Stimulated activated CD4-positive, alpha-beta T cell treated with anti-CD3 and anti-CD28 coated beads, Interleukin-4, amount 100 ng/mL, for 4 hours (primary cell): ENCODE data around the gene HOXC5.
"Not testable (repeated sequence)": the region's sequence is repeated elsewhere in the genome, so short reads cannot be mapped to it uniquely, and the experiment has no call there.

Experiments used
- DNase-seq, 2 experiments: peaks; one replicate each; pipeline ENCODE4 v3.0.0-alpha.2; 2020

Gene HOXC5

DNA sequence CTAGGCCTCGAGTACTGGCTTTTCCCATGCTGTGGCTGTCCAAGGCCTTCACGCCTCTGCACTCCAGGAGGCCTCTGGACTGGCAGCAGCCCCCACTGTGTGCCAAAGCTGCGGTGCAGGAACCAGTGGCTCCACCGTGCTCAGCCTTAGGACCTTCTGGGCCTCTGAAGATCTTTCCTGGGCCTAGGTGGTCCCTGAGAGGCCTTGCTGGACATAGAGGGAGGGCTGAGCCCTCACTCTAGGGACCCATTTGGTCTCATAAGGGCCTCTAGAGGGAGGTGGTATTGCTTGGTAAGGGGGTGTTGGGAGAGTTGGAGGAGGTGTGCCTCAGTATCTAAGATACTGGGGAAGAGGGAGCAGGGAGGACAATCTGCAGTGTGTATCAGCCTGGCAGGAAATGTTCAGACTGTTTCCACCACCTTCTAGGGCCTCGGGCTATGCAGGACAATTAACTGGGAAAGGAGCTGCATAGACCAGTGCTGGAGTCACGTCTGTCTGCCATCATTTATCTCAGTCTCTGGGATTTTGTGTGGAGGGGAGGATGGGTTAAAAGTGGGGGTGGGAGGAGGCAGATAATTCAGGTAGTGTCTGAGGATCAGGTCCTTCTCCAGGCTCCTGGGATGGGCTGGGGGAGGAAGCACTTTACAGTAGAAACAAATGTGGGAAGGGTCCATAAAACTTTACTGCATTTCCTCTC lies 2.9 kb downstream of the HOXC5 start:
- no peak for DNase-seq

DNA sequence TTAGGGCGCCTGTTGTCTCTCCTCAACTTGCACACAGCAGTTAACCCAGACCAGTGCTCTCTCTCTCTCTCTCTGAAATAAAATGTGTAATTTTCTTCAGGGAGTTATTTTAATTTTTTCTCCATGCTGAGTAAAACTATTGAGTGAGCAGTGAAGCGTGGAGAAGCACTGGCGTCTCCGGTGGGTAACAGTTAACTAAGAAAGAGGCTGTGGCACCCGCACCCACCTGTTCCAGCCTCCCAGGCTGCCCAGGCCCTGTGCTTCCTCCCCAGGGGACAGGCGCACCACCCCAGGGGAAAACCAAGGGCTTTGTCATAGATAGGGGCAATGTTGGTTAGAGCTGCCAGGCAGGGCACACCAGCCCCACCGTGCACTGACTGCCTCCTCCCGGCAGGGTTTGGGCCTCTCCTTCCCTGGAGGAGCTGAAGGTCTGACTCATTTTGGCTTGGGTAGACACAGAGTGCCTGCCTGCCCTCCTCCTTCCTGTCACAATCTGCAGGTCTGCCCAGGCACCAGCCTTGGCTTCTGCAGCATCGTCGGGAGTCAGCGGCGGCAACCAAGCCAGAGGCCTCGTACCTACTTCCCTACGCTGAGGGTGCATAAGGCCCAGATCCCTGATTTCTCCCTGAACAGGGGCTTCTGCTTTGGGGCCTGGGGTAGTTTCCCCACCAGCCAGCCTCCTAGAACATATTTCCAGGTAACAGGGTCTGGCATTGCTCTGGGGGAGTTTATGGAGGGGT lies 3.9 kb downstream of the HOXC5 start:
- DNase-seq: no peak

DNA sequence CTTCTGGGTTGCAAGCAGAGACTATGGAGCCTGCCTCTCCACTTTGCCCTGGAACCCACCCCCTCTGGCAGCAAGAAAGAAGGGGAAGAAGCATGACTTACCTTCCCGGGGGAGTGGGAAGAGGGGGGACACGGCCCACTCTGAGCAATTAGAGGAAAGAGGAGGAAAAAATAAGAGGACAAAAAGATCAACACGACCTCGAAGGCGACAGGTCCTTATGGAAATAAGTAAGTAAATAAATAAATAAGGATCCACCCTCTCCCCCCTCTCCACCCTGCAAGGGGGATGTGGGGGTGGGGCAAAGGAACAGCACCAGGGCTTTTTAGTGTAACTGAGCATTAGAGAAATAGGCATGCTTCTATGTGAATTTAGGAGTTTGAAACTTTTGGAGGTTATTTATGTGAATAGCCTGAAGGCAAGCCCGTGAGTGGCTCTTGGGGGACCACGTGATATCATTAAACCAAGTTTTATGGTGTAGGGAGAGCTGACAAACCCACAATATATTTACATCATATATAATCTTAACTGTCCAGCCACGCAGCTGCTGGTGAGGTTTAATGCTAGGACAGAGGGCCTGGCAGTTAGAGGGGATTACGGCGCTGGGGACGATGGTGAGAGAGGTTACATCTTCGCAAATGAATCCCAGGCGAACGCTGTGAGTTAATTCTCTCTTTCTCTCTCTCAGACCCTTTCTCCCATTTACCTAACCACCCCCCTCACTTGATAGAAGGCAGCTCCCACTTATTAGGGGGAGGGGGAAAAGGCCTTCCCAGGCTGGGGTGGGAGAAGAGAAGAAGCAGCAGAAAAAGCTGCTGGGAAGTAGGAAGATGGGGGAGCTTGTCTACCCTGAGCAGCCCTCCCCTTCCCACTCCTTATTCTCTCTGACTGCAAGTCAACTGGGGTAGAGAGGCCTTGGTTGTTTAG lies 4.8 kb downstream of the HOXC5 start:
- no peak for DNase-seq

DNA sequence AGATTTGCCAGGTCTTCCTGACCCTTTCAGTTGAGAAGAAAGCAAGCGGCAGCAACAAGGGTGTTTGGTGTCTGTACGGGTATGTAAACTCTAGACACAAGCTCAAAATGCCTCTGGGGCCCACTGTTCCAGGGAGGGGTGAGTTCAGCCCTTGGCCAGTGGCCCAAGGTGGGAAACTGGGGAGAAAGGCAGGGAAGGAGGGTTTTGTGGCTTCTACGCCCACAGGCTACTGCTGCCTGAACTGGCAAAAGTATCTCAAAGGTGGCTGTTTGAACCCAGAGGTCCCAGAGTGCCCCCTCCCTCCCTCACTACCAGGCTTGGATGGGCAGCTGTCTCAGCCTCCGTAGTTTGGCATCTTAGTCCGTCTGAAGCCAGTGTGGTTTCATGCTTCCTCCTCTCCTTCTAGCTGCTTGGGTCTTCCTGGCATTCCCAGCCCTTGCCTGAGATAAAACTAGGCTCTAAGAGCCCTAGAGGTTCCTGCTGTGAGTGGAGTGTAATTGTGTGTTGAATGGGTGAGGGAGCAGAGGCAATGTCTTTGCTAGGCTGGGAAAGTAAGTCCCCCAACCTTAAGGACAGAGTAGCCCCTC lies 5.5 kb downstream of the HOXC5 start:
- no peak for DNase-seq

DNA sequence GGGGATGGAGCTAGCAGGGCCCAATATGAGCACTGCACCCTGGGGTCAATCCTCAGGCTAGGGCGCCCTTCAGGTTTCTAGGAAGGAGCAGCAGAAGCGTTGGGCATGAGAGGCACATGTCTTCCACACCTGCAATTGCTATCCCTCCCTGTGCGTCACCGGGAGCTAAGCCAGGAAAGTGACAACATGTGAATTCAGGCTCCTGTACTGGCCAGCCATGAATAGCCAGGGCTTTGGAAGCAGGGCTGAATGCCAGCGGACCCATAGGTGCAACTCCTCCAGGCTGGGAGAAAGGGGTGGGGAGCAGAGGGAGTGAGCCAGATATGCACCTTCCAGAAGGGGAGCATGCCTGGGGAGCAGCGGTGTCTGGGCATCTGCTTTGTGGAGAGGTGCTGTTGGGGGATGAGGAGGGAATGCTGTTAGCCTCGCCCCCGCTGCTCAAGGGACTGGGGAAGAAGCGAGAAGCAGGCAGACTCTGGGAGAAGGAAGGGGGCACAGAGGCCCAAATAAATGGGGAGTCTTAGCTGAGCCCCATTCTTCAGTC lies 6.1 kb downstream of the HOXC5 start:
- no peak for DNase-seq

DNA sequence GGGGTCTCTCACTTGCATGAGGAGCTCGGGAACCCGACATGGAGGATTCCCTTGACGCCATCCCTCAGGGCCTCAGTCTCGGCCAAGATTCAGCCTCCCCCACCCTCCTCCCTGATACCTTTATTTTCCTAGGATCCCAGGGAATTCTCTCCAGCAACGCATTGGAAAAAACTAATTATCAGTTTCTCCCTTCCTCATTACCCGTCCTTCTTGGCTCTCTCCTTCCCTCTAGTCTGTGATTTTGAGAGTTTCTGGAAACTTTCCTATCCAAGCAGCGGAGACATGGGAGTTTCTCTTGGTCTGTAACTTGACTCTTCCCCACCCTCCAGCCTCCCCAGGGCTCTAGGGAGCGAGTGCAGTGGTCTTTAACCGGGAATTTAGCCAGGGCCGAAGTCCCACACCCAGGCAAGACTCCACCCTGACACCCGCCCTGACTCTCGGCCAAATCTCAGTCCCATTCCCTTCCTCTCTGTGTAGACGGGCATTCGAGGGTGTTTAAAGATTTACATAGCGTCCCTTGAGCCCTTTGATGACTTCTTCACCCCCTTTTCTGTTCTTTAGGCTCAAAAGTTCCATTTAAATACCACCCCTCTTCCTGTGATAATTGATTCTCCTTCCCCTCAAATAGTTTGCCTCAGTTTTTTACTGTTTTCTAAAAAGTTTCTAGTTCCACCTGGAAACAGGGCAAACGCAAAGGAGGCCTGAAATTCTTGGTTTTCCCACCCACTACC lies 6.7 kb downstream of the HOXC5 start:
- DNase-seq: no peak

DNA sequence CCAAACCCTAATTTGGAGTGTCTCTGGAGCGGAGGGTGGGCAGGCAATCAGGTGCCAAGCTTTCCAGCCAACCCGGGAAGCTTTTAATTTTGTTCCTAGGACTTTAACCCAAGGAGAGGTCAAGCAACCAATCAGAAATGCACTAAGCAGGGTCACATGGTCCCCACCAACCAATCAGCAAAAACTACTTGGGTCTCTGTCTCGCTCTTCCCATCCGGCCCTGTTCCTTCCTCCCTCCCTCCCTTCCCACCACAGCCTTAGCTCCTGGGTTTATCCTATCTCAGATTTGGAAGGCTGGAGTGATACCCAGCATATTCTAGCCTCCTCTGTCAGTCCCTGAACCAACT lies 7.3 kb downstream of the HOXC5 start:
- DNase-seq: no peak

DNA sequence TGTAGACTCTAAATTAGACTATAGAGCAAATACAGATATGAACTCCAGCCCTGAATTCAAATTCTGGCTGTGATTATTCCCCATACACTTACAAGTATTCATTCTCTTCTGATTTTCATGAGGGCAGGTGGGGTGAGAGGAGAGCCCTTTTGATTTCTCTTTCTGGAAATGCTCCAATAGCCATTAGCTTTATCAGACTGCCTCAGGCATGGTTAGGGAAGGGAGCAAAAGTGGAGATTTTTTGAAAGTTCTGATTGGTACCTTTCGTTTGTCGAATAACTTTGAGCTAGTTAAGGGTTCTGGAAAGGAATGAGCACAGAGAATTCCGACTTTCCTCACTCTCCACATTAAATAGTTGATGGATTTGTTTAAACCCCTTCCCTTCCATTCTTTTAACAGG lies 7.8 kb downstream of the HOXC5 start:
- DNase-seq: no peak

DNA sequence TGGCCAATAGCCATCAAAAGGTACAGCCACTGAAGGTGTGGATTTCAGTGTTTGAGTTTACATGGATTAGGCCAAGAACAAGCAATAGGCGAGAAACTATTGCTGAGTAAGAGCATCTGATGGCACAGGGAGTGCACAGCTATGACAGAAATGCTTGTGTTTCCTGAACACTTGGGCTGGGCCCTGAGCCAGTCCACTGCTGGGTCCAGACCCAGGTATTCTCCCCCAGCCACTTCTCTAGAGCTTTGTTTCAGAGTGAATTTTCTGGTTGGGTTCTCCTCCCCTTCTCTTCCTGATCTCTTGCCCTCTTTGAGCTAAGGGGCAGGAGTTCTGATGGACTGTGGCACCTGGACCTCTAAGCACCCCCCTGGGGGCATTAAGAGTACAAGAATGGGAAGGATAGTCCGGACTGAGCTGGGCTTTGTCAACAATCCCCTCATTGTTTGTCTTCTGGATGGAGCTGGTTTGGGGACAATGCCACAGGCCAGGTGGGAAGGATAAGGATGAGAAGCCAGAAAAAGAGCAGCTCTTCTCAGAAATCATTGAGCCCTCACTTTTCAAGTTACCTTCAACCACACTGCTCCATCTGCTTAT lies 8.3 kb downstream of the HOXC5 start:
- DNase-seq: no peak

DNA sequence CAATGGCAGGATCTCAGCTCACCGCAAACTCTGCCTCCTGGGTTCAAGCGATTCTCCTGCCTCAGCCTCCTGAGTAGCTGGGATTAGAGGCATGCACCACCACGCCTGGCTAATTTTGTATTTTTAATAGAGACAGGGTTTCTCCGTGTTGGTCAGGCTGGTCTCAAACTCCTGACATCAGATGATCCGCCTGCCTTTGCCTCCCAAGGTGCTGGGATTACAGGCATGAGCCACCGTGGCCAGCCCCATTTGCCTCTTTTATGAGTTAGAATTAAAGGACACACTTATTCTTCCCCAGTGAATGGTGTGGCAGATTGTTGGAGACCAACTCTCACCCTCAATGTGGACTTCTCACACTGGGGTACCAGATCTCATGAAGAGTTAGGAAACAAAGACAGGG lies 9.2 kb downstream of the HOXC5 start:
- not testable (repeated sequence) for DNase-seq

DNA sequence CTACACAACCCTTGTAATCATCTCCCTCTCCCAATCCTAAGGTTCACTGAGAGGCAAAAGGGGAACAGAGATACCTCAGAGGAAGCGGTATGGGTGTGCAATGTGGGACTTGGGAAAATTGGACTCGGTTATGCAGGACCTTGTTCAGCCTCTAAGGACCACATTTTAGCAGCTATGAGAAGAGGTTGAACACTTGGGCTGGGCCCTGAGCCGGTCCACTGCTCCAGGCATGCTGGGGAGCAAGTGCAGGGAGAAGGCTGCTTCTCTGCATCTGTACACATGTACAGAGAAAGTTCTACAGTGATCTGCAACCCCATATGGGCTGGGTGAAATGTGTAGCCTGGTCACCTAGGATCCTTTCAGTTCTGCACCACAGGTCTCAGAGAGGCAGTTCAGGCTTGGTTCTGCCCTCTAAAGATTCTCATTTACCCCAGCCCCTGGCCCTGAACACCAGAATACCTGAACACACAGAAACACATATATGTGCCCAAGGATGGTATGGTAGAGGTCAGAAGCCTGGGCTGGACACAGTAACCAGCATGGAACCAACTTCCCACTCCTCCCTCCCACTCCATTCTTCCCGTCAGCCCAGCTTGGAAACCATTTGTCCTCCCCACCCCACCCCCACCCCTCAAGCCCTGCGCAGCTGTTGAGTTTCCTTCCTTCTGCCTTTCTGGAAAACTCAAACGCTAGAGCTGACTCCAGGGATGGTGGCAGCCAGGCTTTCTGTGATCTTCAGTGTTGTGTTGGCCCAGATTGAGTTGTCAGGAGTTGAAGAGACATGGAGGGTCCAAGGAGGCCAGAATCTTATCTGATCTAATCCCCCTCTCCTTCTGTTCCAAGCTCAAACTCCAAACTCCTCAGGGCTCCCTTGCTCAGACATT lies 10.4 kb downstream of the HOXC5 start:
- DNase-seq: no peak

DNA sequence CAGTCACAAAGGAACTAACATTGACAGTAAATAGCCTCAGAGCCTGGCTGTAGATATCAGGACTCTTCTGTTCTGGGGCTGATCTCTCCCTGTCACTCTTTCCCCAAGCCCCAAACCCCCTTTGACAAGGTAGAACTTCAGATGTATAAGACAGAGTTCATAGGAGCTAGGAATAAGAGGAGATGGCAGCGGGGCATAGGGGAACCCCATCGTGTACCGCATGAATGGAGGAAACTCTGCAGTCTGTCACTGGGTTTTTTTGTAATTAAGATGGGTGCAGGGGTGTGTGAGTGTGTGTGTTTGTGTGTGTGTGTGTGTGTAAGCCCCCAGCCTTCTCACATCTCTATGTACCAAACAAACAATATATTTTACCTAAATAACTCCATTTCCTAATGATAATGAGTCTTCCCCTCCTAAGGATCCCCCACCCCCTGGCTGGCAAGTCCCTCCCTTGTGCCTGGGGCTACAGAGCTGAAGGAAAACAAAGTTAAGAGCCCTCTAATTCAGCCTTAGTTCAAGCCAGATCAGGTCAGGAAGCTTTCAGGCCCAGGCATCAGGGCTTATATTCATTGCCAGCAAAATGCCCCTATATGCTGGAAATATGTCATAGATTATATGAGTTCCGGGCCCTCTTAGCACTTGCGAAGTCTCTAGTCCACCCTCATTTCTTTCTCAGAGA lies 11.7 kb downstream of the HOXC5 start:
- DNase-seq: no peak

DNA sequence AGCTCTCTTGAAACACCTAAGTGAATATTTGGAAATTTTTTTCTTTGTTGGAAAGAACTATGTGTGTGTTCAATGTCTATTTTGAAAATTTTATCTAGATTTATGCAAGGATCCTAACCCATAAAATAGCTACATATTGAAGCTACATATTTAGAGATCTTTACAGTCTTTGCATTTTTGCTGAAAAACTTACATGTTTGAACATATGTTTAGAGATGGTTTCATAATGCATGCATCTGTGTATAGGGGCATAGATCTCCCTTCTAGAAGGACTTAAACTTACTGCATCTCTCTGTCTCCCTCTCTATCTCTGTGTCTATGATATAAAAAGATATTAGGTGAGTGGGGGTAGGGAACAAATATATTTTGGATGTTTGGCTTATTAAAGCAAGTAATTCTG lies 12.6 kb downstream of the HOXC5 start:
- DNase-seq: no peak

DNA sequence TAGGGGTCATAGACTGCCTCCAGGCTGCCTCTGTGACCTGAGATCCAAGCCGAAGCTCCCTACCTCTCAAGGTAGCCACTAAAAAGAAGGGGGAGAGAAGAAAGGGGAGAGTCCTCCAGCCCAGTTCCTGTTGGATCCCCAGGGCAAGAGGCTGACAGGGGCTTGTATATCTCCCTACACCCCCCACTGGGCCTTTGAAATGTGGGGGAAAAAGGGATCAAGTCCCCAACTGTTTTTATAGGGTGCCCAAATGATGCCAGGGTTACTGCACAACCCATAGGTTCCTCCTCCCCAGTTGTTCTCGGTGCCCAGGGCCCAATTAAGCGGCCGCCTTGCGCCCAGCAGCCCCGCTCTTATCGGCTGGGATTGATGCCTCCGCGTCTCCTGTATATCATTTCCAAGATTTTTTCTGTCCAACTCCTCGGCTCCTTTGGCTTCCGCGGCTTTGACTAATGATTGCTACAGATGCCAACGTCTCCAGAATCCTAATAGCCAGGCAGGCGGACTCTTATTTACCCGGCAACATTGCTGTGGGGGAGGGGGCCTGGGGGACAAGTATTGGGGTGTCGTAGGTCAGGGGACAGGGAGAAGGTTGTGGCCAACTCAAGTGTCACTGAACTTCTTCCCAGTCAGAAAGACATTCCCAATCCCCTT lies 13.1 kb downstream of the HOXC5 start:
- no peak for DNase-seq

DNA sequence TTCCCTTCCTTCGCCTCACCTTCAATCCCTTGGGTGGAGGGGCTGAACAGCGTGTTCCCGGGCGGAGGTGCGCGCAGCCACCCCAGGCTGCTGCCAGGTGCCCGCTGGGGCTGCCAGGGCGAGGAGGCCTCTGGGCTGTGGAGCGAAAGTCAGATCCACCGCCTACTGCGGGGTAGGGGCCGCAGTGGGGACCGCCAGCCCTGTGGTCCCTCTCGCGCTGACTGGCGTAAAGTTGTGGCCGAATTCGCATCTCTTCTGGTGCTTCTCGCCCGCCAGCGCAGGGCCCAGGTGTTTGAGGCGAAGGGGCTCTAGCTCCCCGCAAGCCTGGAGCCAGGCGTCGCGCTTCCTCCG lies 13.9 kb downstream of the HOXC5 start:
- no peak for DNase-seq

DNA sequence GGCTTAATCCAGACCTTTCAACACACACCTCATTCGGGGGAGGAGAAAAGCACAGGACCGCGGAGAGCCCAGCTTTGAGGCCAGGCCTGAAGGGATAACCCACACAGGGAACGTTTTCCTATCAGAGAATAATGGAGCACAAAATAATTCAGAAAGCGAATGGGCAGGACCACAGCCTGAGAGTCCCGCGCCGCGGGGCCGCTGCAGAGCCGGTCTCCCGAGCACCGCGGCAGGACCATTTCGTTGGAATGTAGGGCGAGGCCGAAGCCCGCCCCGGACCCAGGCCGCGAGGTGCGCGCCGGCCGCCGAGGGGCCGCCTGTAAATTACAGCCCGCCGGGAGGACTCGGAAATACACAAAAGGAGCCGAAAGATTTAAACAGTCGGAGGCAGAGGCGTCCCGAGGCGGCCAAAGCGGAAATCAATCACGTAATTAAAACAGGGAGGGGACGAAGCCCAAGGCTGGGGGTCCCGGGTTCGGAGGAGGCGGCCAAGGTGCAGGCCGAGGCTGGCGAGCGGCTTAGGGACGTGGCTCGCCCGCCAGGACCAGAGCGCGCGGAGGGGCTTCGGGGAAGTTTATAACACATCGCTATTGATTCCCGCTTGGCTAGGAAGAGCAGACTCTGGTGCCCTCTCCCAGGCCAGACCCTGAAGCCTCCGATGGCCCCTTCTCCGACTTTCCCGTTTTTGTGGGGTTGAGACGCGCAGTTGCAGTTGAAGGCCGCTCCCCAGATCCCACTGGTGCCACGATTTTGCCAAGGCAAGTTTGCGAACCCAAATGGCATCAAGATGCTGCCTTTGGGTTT lies 14.5 kb downstream of the HOXC5 start:
- DNase-seq: no peak

DNA sequence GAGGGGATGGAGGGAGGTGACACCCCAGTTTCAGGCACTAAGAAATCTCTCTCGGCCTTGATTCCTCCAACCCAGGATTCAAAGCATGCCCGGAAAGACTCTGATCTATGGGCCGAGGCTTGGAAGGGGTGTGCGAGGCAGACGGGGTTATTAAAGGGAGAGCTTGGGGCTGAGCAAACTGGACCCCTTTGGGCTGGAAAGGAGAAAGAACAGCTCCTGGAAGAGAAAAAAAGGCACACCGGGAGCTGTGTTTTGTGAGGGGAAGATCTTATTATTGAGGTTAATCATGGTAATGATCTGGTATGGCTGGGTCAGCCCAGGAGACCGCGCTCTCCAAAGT lies 15.1 kb downstream of the HOXC5 start:
- DNase-seq: no peak

DNA sequence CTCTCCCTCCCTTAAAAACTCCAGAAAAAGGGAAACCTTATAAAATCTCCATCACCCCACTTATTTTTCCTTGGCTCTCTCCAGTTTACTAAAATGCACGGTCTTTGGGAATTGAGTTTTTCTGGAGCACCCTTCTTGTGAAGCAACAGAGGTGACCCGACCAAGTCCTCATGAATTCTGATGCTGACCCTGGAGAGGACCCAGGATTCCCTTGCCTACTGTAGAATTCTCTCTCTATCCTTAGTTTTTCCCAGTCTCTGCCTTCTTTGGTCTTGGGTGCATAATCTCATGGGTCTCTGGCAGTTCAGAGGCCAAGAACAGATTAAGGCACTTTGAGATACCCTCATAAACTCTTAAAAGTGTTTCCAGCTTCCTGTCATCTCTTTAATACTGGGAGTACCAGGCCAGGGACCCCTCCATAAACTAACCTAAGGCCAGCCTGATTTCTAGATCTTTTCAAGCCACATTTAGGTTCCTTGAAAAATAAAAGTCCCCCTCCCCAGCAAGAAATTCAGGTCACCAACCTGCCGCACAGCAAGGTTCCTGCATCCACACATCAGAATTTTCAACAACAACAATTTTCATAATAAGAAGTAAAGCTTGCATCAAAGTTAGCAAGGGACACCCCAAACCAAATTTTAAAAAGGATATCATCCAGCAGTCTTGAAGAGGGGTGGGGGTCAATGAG lies 15.7 kb downstream of the HOXC5 start:
- DNase-seq: no peak
